Ovary (tissue), 3 donors: ENCODE data around the gene ARHGDIB.

Source experiments
- CTCF ChIP-seq, 3 donors: fragments of 450-650 bp in 2 of 3; fragments of 200-600 bp in 1 of 3; IDR thresholded peaks; one replicate each; pipeline versions ENCODE4 v1.5.1 to v1.8.0; 2016 to 2022; ENCODE audit warnings: antibody characterized with exemption in 3 of 3, mild to moderate bottlenecking in 1 of 3
- POLR2A ChIP-seq: fragments of 450-650 bp; IDR thresholded peaks from one replicate; pipeline ENCODE4 v1.6.1; 2017; ENCODE audit warnings: antibody characterized with exemption, mild to moderate bottlenecking, moderate library complexity
- donor health status: DM: no; HTN: no; CAD: no.

- TF ChIP-seq CTCF (IDR thresholded peaks at IDR 0.05) (no peak), POLR2A (no peak)
Observed at GRCh38 chr12:14905269-14906004, 56.0 kb downstream of the ARHGDIB start.
